ENCODE measurements around the gene ZNF546.
"Not testable (repeated sequence)": the region's sequence is repeated elsewhere in the genome, so short reads cannot be mapped to it uniquely, and the experiment has no call there.

DNA sequence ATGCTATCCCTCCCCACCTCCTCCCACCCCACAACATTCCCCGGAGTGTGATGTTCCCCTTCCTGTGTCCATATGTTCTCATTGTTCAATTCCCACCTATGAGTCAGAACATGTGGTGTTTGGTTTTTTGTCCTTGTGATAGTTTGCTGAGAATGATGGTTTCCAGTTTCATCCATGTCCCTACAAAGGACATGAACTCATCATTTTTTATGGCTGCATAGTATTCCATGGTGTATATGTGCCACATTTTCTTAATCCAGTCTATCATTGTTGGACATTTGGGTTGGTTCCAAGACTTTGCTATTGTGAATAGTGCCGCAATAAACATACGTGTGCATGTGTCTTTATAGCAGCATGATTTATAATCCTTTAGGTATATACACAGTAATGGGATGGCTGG is 41.2 kb downstream of the ZNF546 start:
- TF ChIP-seq, protein P1, sequence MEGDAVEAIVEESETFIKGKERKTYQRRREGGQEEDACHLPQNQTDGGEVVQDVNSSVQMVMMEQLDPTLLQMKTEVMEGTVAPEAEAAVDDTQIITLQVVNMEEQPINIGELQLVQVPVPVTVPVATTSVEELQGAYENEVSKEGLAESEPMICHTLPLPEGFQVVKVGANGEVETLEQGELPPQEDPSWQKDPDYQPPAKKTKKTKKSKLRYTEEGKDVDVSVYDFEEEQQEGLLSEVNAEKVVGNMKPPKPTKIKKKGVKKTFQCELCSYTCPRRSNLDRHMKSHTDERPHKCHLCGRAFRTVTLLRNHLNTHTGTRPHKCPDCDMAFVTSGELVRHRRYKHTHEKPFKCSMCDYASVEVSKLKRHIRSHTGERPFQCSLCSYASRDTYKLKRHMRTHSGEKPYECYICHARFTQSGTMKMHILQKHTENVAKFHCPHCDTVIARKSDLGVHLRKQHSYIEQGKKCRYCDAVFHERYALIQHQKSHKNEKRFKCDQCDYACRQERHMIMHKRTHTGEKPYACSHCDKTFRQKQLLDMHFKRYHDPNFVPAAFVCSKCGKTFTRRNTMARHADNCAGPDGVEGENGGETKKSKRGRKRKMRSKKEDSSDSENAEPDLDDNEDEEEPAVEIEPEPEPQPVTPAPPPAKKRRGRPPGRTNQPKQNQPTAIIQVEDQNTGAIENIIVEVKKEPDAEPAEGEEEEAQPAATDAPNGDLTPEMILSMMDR (IDR thresholded peaks at IDR 0.05): not testable (repeated sequence)
- TF ChIP-seq EZH2phosphoT487 (IDR thresholded peaks at IDR 0.05): not testable (repeated sequence)
